Spleen (tissue), 7 donors: ENCODE results near the gene AKAP10.

ENCODE experiments used
- CTCF ChIP-seq, 11 experiments: fragments of 200-600 bp in 7 of 11; fragments of 450-650 bp in 4 of 11; sonication (generic) in 4 of 11; IDR thresholded peaks in 8 of 11; conservative IDR thresholded peaks in 3 of 11; 1 replicate in 7 of 11; 2 replicates in 4 of 11; pipeline versions ENCODE4 v1.4.0 to v1.8.0; 2016 to 2021; ENCODE audit warnings: antibody characterized with exemption in 11 of 11, inconsistent platforms in 4 of 11, mild to moderate bottlenecking in 1 of 11
- POLR2A ChIP-seq, 3 donors: fragments of 450-650 bp; IDR thresholded peaks; one replicate each; pipeline ENCODE4 v1.5.1; 2017; ENCODE audit warnings: antibody characterized with exemption in 3 of 3, mild to moderate bottlenecking in 1 of 3
- donor health status: DM: no; HTN: no; CAD: no; lungs with moderate emphysema.
- donor health status: DM: no; HTN: no; CAD: no.
- donor health status: DM: no; HTN: no; CAD: no.

GRCh38 chr17:19940722-19941464, 36.7 kb downstream of the AKAP10 start:
- TF ChIP-seq CTCF (IDR thresholded peaks at IDR 0.05 in 8 of 11, conservative IDR thresholded peaks at IDR 0.05 in 3 of 11): no peak
- no peak for TF ChIP-seq POLR2A (IDR thresholded peaks at IDR 0.05)
